NCI-H526 treated with DMSO at 0.1 percent for 48 hours (cell line): ENCODE data around the gene TMPRSS15.
"Not testable (repeated sequence)": the region's sequence is repeated elsewhere in the genome, so short reads cannot be mapped to it uniquely, and the experiment has no call there.

Source experiments
- DNase-seq: peaks from one replicate; lab custom pipeline; 2025; lab: John Stamatoyannopoulos, UW

TMPRSS15 gene

DNA sequence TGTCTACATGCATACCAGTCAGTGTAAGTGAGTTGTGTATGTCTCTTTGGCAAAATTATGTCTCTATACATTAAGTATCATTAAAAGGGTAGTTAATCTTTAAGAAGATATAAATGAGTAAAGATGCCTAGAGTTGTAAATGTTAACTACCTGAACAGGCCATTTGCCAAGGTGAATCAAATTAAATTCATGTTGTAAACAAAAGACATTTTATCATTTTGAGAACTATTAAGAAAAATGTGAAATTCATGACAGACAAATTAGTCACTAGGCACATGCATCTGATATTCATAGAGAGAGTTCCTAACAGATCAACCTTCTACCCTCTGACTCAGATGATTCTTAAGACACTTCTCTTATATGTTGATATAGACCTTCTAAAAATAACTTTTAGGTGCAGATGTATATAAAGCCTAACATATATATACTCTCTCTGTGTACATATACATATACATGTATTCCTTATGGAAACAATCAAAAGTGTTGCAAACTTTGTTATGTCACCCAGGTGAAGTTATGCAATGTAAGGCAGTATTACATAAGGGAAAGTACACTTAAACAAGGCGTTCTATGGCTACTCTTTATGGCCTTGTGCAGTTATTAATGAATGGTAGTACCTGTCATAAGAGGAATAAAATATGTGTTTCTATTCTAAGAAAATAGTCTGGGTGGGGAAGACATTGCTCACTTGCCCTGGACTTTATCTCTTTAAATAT is at the start of gene TMPRSS15:
Gene TMPRSS15, minus strand, starts transcription at position 51 of the 716 bp plus-strand sequence. CDS start 163 bp downstream, outside the sequence.
- no peak for DNase-seq

DNA sequence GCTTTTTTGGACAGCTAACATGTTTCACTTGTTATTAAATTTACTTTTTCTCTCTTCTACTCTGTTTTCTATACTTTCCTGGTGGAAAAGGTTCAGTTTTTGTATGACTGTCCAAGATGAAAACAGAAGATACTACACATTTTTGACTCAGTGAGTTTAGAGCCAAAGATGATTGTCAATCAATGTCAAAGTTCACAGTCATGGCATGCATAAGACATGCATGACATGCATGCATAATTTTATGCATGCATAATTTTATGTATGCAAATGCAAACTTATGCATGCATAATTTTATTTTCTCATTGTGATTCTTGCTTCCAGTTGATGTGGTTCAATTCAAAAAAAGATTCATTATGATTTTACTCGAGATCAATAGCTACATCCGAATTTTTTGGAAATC is 48.1 kb upstream of the TMPRSS15 start:
- DNase-seq, result no peak

DNA sequence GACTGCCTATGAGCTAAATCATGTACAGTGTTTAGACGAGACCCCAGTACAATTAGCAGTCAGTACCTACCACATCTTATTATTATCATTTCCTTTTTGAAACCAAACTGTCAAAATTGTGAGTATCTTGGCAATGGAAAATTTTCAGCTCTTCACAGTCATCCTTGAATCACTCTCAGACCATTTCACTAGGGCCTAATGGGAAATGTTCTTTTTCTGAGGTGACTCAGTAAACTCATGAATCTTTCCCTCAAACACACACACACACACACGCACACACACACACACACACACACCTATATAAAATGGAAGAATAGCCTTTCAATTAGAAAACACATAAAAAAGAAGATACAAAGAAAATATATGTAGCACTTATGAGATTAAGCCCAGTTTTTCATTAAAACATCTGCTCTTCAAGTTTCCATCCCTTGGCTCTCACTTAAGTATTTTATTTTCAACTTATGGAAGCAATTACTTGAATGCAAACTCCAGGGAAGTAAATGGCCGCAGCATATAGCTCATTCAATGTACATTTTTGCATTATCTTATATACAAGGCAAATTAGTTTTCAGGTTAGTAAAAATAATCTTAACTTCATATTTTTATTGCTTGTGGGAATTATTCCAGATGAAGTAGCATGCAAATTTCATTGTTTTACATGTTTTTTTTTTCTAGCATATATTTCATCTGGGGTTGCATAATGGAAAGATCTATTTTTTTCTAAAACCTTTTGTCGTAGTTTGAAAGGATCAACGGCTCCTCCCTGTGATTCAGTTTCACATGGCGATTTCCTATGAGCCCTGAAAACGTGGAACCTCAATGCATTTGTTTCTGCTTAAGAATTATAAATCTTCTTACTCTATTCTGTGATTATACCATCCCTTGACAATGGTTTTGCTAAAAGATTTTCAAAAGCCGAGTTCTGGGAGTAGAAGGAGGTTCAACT is 46.3 kb upstream of the TMPRSS15 start:
- no peak for DNase-seq

DNA sequence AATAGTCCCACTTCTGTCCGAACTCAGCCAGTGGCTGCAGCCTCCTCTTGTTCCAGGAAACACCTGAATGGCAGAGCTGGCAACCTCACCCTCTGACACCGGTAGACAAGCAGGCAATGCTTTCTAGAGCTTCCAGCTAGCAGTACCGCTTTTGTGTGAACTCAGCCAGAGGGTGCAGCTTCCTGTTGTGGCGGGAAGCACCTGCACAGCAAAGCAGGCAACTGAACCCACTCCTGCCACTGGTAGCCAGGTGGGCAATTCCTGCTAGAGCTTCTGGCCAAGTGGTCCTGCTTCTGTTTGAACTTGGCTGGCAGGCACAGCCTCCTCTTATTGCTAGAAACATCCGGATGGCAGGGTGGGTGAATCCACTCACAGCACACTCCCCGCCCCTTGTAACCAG is 40.1 kb upstream of the TMPRSS15 start:
- DNase-seq, result no peak

DNA sequence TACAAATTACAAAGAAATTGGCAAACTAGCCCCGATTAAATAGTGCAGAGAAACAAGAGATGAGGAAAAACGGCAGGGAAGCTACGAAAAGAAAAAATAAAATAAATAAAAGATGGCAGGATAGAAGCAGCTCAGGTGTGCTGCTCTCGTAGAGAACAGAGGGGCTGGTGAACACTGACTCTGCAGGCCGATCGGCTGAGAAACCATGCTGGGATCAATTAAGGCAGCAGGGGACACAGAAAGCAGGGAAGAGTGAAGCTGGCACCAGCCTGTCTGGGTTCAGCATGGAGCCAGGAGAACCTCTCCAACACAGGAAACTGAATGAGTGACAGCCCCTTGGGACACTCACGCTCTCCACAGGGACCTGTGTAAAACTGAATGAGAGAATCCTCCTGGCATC is 39.5 kb upstream of the TMPRSS15 start:
- no peak for DNase-seq

DNA sequence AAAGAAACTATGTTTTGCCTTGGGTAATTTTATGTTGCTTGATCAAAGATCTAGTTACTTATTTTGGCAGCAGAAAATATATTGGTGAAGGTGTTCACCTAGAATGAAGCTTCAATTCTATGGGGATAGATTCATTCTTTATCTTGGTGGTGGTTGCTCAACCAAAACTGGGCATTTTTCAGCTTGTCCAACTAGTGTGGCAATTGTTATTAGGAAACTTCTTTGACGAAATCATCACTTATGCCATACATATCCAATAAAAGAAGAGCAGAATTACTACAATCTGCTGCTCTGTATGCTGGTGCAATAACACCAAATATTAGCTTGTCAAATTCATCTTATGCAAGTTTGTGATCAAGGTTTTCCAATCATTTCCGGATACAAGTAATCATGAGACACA is 26.8 kb upstream of the TMPRSS15 start:
- DNase-seq, result no peak

DNA sequence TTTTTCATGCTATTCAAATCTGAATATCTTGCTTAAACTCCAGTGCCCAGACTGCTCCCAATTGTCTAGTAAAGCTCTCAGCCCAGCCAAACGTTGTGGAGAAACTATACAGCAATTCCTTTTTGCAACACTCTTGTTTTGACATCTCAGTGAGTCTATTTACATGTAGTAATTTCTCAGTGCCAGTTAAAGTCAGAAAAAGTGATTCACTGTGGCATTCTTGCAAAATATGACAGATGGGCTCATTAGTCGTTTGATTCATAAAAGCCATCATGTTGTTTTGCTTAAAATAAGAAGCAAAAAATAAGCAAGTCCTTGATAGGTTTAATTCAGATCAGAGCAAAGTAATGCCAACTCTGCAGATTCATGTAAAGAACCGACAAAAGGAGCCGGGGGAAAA is 20.7 kb upstream of the TMPRSS15 start:
- no peak for DNase-seq

DNA sequence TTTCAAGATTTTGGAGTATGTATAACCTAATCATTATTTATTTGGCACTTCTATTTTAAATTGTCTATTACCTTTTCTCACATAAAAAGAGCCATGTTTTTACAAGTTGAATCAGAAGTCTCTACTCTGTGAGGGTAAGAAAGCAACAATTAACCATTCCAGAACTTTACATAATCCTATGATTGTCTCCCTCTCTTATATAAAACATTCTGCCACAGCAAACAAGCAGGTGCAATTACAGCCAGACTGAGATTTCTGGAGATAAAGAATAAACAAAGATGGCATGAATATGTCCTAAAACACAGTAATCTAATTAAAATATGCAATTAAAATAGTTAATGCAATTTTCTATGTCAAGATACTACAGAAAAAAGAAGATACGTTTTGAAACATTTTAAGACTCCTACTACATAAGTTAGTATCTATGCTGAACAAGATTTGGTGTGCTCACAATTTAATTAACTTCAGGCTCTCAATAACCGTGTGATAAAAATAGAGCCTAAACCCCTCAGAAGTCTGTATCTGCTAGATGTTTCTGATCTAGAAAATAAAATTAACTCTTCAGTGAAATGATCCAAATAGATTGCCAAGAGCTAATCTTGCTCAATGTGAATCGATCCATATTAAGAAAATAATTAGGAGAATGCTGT is 13.7 kb upstream of the TMPRSS15 start:
- no peak for DNase-seq

DNA sequence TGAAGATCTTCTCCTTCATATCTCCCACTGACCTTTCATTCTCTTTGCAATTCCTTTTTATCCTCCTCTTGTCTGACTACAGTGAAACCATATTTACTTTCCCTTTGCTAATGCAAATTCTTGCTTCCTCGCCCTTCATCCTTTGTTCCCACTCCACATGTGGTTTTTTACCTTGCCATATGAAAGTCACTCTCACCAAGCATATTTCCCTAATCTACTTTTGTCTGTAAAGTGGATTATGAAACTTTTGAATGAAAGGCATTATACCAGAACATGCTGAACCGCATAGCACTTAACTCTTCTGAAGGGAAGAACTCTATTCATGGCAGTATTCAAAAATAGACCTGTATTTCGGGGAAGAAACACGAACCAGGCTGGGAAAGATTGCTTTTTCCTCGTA is 8.0 kb upstream of the TMPRSS15 start:
- no peak for DNase-seq

DNA sequence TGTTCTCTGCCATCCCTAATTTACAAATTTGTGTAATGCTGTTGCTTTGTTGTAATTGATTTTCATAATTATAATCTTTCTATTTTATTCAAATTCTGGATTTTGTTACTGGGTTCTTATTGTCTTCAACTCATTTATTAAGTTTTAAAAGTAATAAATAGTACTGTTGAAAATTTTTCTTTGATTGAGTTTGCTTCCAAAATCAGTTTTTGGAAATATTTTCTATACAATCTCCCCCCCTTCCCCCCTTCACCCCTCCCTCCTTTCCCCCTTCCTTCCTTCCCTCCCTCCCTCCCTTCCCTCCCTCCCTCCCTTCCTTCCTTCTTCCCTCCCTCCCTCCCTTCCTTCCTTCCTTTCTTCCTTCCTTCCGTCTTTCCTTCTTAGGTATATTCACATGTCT is 6.0 kb upstream of the TMPRSS15 start:
- DNase-seq, result no peak

DNA sequence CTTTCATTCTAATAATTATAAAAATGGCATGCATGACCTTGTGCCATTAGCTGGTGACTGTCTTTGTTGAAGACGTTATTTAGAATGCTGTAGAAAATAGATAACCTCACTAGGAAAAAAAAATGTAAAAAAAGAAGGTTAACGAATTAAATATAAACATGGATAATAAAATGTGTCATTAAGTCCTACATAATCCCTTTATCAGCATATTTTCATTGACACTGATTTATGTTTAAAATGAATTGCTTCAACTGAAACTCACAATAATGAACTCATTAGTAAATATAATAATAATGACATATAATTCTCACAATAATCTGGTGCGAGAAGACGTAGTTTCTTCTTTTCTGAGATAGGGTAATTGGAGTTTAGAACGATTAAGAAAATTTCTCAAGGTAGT is 4.7 kb downstream of the TMPRSS15 start:
- DNase-seq, result no peak

DNA sequence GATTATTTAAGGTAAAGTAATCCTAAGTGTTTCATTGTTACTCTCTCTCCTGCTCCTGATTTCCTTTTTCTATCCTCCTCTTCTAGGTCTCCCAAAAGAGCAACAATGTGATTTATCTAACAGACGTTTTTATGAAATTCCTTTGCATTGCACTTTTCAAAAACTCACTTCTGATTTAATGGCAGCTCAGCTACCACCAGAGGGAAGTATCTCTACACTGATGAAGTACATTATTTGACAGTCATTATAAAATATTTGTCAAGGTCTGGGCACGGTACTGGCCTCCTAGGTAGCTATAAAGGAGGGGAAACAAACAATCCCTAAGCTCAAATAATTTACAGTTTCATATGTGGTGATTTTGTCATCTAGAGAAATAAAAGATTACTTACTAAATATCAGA is 15.6 kb downstream of the TMPRSS15 start:
- DNase-seq, result no peak

DNA sequence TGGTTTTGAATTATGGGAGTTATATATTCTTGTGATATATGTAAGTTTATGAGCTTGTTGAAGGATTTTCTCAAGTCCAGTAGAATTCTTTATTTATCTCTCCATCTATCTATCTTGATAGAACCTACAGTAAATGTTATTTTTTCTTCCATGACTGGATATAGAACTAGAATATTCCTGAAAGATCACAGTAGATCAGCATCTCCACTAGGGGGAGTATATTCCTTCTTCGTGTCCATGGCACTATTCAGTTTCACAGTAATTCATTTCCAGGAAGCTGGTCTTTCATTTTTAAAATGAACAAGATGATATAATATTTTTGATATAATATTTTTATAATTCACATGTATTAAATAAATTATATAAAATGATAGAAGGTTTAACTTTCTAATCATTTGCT is 18.8 kb downstream of the TMPRSS15 start:
- peak; percentile 12 for DNase-seq

DNA sequence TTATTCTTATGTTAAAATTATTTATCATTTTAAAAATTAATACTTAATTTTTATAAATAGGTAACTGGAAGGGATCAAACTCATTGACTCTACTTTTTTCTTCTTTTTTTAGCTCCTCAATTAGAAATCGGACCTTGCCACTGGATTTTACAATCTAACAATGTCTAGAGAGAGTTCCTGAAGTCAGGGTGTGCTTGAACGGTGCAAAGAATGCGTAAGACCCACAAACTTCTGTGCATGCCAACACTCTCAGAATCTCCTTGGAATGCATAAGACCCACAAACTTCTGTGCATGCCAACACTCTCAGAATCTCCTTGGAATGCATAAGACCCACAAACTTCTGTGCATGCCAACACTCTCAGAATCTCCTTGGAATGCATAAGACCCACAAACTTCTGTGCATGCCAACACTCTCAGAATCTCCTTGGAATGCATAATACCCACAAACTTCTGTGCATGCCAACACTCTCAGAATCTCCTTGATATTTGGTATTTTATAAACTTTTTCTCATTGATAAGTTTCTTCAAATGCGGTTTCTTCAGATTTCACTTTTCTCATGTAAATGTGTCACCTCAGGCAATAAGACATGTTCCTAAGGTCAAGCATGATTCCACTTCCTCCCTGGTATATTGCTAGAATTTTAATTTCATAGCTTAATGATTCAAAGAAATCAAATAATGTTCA is 20.5 kb downstream of the TMPRSS15 start:
- DNase-seq, result not testable (repeated sequence)

DNA sequence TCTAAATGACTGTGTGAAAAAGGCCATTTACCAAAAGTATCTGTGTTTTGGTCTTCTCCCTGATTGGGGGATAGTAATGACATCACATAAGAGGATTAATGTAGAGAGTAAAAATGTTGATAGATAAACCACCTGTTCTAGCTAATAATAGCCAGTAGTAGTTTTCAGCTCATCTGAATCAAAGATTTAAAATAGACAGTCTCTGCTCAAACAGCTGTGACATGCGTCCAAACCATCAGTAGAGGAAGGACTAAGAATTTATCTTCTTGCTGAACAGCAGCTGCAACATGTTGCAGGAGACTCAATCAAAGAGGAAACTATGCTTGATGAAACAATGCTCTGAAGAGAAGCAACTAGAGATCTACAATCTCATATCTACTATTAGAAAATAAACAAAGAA is 21.4 kb downstream of the TMPRSS15 start:
- DNase-seq, result no peak

DNA sequence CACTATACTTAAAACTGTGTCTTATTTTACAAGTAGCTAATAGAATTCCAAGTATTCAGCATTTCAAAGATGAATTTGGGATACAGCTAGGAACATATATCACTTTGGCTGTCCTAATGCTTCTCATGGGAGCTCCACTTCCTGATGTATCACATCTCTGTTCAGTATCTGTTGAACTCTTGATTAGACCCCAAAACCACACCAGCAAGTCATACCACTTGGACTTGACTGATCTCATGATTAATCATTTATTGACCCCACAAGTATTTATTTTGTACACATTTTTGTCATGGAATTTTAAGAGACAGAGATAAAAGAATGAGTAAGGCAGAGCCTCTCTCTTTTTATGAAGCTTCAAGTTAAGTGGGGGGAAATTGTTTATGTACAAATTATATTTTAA is 30.0 kb downstream of the TMPRSS15 start:
- no peak for DNase-seq

DNA sequence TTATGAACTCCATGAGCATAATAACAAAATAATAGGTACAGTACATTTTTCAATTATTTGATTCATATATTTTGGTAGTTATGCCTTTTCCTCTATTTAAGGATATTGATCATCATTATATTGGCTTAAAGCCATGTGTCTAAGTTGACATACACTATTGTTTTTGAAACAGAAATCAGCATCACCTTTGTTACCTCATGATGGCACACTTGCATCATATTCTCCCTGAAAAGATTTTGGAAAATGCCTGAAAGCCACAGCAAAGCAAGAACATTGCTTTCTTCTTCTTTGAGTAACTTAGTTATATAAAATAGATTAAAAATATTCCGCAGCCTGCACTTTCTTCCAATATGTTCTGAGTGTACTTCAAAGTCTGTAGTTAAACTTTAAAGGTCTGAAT is 33.3 kb downstream of the TMPRSS15 start:
- no peak for DNase-seq

DNA sequence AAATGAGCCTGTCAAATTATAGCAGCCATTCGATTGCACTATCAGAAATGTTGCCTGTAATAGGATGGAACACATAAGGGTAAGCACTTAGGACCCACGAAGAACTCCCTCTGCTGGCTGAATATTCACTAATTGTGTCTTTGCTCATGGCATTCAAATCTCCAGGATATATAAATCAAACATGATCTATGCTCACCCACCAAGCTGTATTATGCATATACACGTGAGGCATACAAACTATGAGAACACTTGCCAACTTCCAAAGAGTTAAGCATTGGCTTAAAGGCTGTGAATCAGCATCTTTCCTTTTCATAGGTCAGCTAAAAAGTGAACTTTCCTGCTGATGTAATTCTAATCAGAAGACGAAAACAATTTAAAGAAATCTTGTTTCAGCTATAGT is 34.5 kb downstream of the TMPRSS15 start:
- DNase-seq, result peak; percentile 1

DNA sequence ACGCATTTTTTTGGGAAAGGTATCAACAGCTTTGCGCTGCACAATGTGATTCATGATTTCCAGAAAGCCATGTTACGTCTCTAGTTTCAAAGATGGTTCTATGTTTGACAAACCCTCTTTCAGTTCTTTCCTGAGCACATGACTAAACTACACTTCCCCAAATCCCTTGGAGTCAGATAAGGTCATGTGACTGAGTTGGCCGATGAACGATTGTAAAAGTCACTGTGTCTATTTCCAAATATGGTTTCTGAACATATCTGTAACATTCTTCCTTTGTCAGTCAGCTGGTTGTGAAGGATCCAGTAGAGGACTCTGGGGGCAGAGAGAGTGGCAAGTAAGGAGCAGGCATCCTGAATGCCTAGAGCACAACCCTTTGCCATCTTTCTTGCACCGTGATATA is 35.4 kb downstream of the TMPRSS15 start:
- DNase-seq, result no peak

DNA sequence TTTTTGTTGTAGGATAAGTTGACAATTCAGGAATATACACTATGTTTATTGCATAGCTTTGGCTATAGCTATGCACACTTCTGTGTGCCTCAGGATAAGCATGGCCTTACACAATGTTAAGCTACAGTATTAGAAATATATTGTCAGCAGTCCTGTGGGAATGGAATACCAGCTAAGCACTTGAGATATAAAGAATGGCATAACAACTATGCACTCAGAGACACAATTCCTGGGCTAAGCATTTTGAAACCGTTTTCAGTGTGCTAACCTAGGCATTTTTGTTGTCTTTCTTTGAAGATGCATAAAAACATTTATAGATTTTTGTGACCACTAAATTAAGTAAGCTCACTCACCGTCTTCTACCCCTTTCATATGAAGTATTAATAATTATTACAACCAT is 46.8 kb downstream of the TMPRSS15 start:
- DNase-seq, result no peak

DNA sequence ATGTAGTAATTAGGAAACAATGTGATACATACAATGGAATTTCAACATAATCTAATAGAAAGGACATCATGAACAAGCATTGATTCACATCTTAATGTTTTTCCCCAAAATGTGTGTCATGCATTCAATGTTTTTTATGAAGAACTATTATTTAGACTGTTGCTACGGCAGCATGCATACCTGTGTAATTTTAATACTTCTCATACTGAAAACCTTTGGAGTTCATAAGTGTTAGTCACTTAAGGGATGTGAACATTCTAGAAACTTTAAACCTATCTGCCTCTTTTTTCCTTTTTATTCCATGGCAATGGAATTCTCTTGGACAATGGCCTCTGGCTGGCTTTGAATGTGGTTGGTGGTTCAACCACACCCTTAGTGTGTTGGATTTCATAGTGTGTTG is 48.6 kb downstream of the TMPRSS15 start:
- DNase-seq, result no peak

DNA sequence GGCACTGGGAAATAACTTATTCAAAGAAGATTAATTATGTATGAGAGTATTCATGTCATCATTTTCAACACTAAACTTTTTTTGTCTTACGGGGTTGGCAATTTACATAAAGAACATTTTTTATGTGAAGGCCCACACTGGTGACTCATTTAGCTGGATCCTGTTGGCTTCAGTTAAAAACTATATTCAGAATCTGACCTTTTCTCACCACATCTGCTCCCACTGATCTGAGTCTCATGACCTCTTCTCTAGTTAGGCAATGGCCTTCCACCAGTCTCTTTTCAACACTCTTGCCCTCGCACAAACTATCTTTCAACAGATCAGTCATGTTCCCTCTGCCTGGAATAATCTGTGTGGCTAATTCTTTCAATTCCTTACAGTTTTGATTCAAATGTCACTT is 53.4 kb downstream of the TMPRSS15 start:
- DNase-seq, result no peak
